ENCODE measurements around the gene CSMD2.
"Not testable (repeated sequence)": the region's sequence is repeated elsewhere in the genome, so short reads cannot be mapped to it uniquely, and the experiment has no call there.

Gene CSMD2

GRCh38 chr1:34113362-34113761, 51.7 kb downstream of the CSMD2 start:
- TF ChIP-seq CTCF (IDR thresholded peaks at IDR 0.05) = no peak
- H3K4me3 ChIP-seq = no peak overlapping the region
- DNase-seq (ENCODE audit: low spot score) = no peak
- H3K27ac ChIP-seq = no peak overlapping the region

GRCh38 chr1:34108711-34109110, 56.3 kb downstream of the CSMD2 start:
- Histone ChIP-seq H3K4me3 (no peak overlapping the region), H3K27ac (no peak overlapping the region)
- no peak for TF ChIP-seq CTCF (IDR thresholded peaks at IDR 0.05)
- no peak for DNase-seq (ENCODE audit: low spot score)

- no peak for DNase-seq (ENCODE audit: low spot score)
- Histone ChIP-seq H3K4me3 (no peak overlapping the region), H3K27ac (no peak overlapping the region)
- TF ChIP-seq CTCF (IDR thresholded peaks at IDR 0.05) = no peak
Observed at GRCh38 chr1:34108269-34108668, 56.8 kb downstream of the CSMD2 start.

GRCh38 chr1:34101151-34101550, 63.9 kb downstream of the CSMD2 start:
- no peak for DNase-seq (ENCODE audit: low spot score)
- Histone ChIP-seq H3K4me3 (no peak overlapping the region), H3K27ac (no peak overlapping the region)
- TF ChIP-seq CTCF (IDR thresholded peaks at IDR 0.05) = no peak

GRCh38 chr1:34100332-34100731, 64.7 kb downstream of the CSMD2 start:
- no peak for DNase-seq (ENCODE audit: low spot score)
- no peak overlapping the region for H3K27ac ChIP-seq
- H3K4me3 ChIP-seq = no peak overlapping the region
- no peak for TF ChIP-seq CTCF (IDR thresholded peaks at IDR 0.05)

GRCh38 chr1:34092399-34092798, 72.6 kb downstream of the CSMD2 start:
- DNase-seq (ENCODE audit: low spot score); H3K27ac ChIP-seq; H3K4me3 ChIP-seq: not testable (repeated sequence)

GRCh38 chr1:34089731-34090130, 75.3 kb downstream of the CSMD2 start:
- Histone ChIP-seq H3K27ac (no peak overlapping the region), H3K4me3 (no peak overlapping the region)
- no peak for TF ChIP-seq CTCF (IDR thresholded peaks at IDR 0.05)
- no peak for DNase-seq (ENCODE audit: low spot score)

GRCh38 chr1:34087986-34088385, 77.0 kb downstream of the CSMD2 start:
- DNase-seq (ENCODE audit: low spot score) = no peak
- Histone ChIP-seq H3K4me3 (no peak overlapping the region), H3K27ac (no peak overlapping the region)
- TF ChIP-seq CTCF (IDR thresholded peaks at IDR 0.05) = no peak

All from coronary artery (tissue), 2 donors.